Uterus (tissue), 4 donors: Measurements from ENCODE around the gene ZDHHC5. TPM values are rescaled to one million over a fixed set of nuclear protein-coding genes. Genes with fewer than 3 reads are reported as not detected.
A peak's percentile ranks its signal among the peaks of the same experiment; 100 is the strongest.

ENCODE experiments used
- DNase-seq, 2 donors: peaks; one replicate each; pipeline ENCODE4 v3.0.0-alpha.2; 2019 to 2020
- H3K27ac ChIP-seq, 2 donors: fragments of 200-600 bp; sonication (generic); 1 replicate in 1 of 2; 2 replicates in 1 of 2; pipeline ENCODE4 v1.5.1; 2016 to 2018
- H3K27me3 ChIP-seq, 2 donors: fragments of 200-600 bp; sonication (generic); one replicate each; pipeline ENCODE4 v1.5.1; 2018 to 2019; ENCODE audit warnings: control low read depth in 1 of 2
- H3K36me3 ChIP-seq, 2 donors: fragments of 200-600 bp; sonication (generic); one replicate each; pipeline ENCODE4 v1.5.1; 2019; ENCODE audit warnings: control low read depth in 1 of 2
- H3K4me1 ChIP-seq, 2 donors: fragments of 200-600 bp; sonication (generic); one replicate each; pipeline ENCODE4 v1.5.1; 2018 to 2019; ENCODE audit warnings: control low read depth in 1 of 2
- H3K4me3 ChIP-seq, 2 donors: fragments of 200-600 bp; sonication (generic); 1 replicate in 1 of 2; 2 replicates in 1 of 2; pipeline ENCODE4 v1.5.1; 2018 to 2019; ENCODE audit warnings: mild to moderate bottlenecking in 1 of 2
- H3K9me3 ChIP-seq, 2 donors: fragments of 200-600 bp; sonication (generic); one replicate each; pipeline ENCODE4 v1.5.1; 2019; ENCODE audit warnings: control low read depth in 1 of 2
- POLR2A ChIP-seq, 2 donors: fragments of 450-650 bp; IDR thresholded peaks; one replicate each; pipeline ENCODE4 v1.6.1; 2016; ENCODE audit warnings: antibody characterized with exemption in 2 of 2, mild to moderate bottlenecking in 1 of 2, moderate library complexity in 1 of 2
- intact Hi-C: fragments of 100-400 bp; cut with DNase I; formaldehyde crosslinking; loops from one replicate; pipeline ENCODE4 v1.15.1; 2023; ENCODE audit warnings: low total_unique reads
- total RNA-seq, 4 donors: library from RNA; depleted of rRNA in 3 of 4; stranded (reverse); fragments of >200 nt in 3 of 4; gene quantifications; one replicate each; pipeline versions ENCODE4 v1.1.0 to v1.2.4, GENCODE V29; 2014 to 2023
- TF ChIP-seq, protein P1 (sequence below), 4 experiments: fragments of 200-600 bp in 2 of 4; fragments of 450-650 bp in 2 of 4; sonication (generic) in 2 of 4; IDR thresholded peaks; one replicate each; pipeline ENCODE4 v1.5.1; 2016 to 2019; ENCODE audit warnings: antibody characterized with exemption in 4 of 4, mild to moderate bottlenecking in 2 of 4, moderate library complexity in 1 of 4
- donor health status: DM: yes; HTN: yes; CAD: no.

The ZDHHC5 gene
- total RNA-seq, 4 donors from 2014 or later, result 27.2 to 50.6 (median 34.6) TPM

- peak; percentile 77 to 86 for TF ChIP-seq POLR2A (IDR thresholded peaks at IDR 0.05)
- TF ChIP-seq, protein P1, sequence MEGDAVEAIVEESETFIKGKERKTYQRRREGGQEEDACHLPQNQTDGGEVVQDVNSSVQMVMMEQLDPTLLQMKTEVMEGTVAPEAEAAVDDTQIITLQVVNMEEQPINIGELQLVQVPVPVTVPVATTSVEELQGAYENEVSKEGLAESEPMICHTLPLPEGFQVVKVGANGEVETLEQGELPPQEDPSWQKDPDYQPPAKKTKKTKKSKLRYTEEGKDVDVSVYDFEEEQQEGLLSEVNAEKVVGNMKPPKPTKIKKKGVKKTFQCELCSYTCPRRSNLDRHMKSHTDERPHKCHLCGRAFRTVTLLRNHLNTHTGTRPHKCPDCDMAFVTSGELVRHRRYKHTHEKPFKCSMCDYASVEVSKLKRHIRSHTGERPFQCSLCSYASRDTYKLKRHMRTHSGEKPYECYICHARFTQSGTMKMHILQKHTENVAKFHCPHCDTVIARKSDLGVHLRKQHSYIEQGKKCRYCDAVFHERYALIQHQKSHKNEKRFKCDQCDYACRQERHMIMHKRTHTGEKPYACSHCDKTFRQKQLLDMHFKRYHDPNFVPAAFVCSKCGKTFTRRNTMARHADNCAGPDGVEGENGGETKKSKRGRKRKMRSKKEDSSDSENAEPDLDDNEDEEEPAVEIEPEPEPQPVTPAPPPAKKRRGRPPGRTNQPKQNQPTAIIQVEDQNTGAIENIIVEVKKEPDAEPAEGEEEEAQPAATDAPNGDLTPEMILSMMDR (IDR thresholded peaks at IDR 0.05), result peak in 2 of 4 experiments; percentile 4 to 17
- DNase-seq, result peak; percentile 99 to 100
- Histone ChIP-seq H3K4me1 (peaks cover 0 to 5% of the 10 kb centered on the region in 2 donors), H3K27me3 (no peaks in the 10 kb centered on the region), H3K27ac (peak within 1 kb of the TSS; percentile 87 to 93), H3K4me3 (peak within 1 kb of the TSS; percentile 56 to 61), H3K36me3 (no peaks in the 10 kb centered on the region), H3K9me3 (no peaks in the 10 kb centered on the region)
- intact Hi-C loops, result no loop called here
Observed at GRCh38 chr11:57657194-57658022, 10.5 kb upstream of the ZDHHC5 start, which contains the start of gene CLP1. Gene CLP1 (plus strand): TSS chr11:57657762. CDS start chr11:57659477, 1,715 bp downstream.

GRCh38 chr11:57658023-57658361, 9.9 kb upstream of the ZDHHC5 start:
- Histone ChIP-seq H3K27me3 (no peaks in the 10 kb centered on the region), H3K36me3 (no peaks in the 10 kb centered on the region), H3K4me3 (peak overlapping the region; percentile 56 to 61), H3K27ac (peak overlapping the region; percentile 52 to 93), H3K4me1 (peaks cover 0 to 5% of the 10 kb centered on the region in 2 donors), H3K9me3 (no peaks in the 10 kb centered on the region)
- DNase-seq, result no peak
- intact Hi-C loops, result no loop called here
- TF ChIP-seq, protein P1 (IDR thresholded peaks at IDR 0.05), result no peak
- TF ChIP-seq POLR2A (IDR thresholded peaks at IDR 0.05), result no peak

- H3K4me1 ChIP-seq, result peaks cover 0 to 5% of the 10 kb centered on the region in 2 donors
- H3K27ac ChIP-seq, result no peak overlapping the region
- H3K36me3 ChIP-seq, result no peaks in the 10 kb centered on the region
- H3K27me3 ChIP-seq, result no peaks in the 10 kb centered on the region
- TF ChIP-seq, protein P1 (IDR thresholded peaks at IDR 0.05), result no peak
- no peak for TF ChIP-seq POLR2A (IDR thresholded peaks at IDR 0.05)
- H3K4me3 ChIP-seq, result no peak overlapping the region
- DNase-seq, result no peak
- intact Hi-C loops, result no loop called here
- no peaks in the 10 kb centered on the region for H3K9me3 ChIP-seq
Observed at GRCh38 chr11:57659669-57660068, 8.2 kb upstream of the ZDHHC5 start.

GRCh38 chr11:57662893-57663292, 5.0 kb upstream of the ZDHHC5 start:
- no peak for DNase-seq
- Histone ChIP-seq H3K36me3 (no peaks in the 10 kb centered on the region), H3K27ac (no peak overlapping the region), H3K9me3 (no peaks in the 10 kb centered on the region), H3K4me1 (no peaks in the 10 kb centered on the region), H3K27me3 (no peaks in the 10 kb centered on the region), H3K4me3 (no peak overlapping the region)
- TF ChIP-seq POLR2A (IDR thresholded peaks at IDR 0.05), result no peak
- TF ChIP-seq, protein P1 (IDR thresholded peaks at IDR 0.05), result no peak
- intact Hi-C loops, result no loop called here

DNA sequence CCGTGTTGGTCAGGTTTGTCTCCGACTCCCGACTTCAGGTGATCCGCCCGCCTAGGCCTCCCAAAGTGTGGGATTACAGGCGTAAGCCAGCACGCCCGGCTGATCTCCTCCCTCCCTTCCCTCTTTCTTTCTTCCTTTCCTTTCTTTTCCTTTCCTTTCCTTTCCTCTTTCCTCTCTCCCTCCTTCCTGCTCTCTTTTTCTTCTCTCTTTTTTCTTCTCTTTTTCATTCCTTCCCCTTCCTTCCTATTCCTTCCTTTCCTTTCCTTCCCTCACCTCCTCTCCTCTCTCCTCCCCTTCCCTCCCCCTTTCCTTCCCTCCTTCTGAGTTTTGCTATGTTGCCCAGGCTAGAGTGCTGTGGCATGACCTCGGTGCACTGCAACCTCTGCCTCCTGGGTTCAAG, 3.9 kb upstream of the ZDHHC5 start:
- Histone ChIP-seq H3K9me3 (no peaks in the 10 kb centered on the region), H3K27me3 (no peaks in the 10 kb centered on the region), H3K4me3 (no peak overlapping the region), H3K36me3 (no peaks in the 10 kb centered on the region), H3K4me1 (no peaks in the 10 kb centered on the region), H3K27ac (no peak overlapping the region)
- intact Hi-C loops, result no loop called here
- no peak for DNase-seq
- TF ChIP-seq, protein P1 (IDR thresholded peaks at IDR 0.05), result no peak
- no peak for TF ChIP-seq POLR2A (IDR thresholded peaks at IDR 0.05)
